Measurements from ENCODE around the gene SAMD4B.

- no peak for TF ChIP-seq CTCF (IDR thresholded peaks at IDR 0.05; ENCODE audit: control extremely low read depth in 1 of 3, insufficient read depth in 1 of 3, low read depth in 1 of 3, low read length in 3 of 3)
- TF ChIP-seq HDAC2 (IDR thresholded peaks at IDR 0.05; ENCODE audit: borderline replicate concordance in 1 of 2, low read depth in 2 of 2, low read length in 2 of 2) = no peak
- TF ChIP-seq EZH2 (IDR thresholded peaks at IDR 0.05; ENCODE audit: low read depth, low read length, severe bottlenecking) = no peak
- TF ChIP-seq NRF1 (IDR thresholded peaks at IDR 0.05; ENCODE audit: low read depth, low read length) = no peak
- no peak for TF ChIP-seq RFX5 (IDR thresholded peaks at IDR 0.05; ENCODE audit: borderline replicate concordance, low read depth, low read length)
- no peak for TF ChIP-seq SIN3A (conservative IDR thresholded peaks at IDR 0.05 in 1 of 2, IDR thresholded peaks at IDR 0.05 in 1 of 2; ENCODE audit: low read depth in 1 of 2, low read length in 2 of 2)
- no peak for TF ChIP-seq JUND (IDR thresholded peaks at IDR 0.05; ENCODE audit: low read length)
- no peak for TF ChIP-seq CHD1 (IDR thresholded peaks at IDR 0.05; ENCODE audit: low read depth, low read length)
- no peak for TF ChIP-seq POLR2AphosphoS5 (IDR thresholded peaks at IDR 0.05; ENCODE audit: low read depth, low read length)
- TF ChIP-seq POLR2A (IDR thresholded peaks at IDR 0.05; ENCODE audit: control extremely low read depth in 1 of 2, low read depth in 2 of 2, low read length in 2 of 2) = no peak
- no peak for TF ChIP-seq ATF3 (IDR thresholded peaks at IDR 0.05; ENCODE audit: insufficient read depth, low read depth, low read length)
- TF ChIP-seq RAD21 (IDR thresholded peaks at IDR 0.05 in 1 of 2, conservative IDR thresholded peaks at IDR 0.05 in 1 of 2; ENCODE audit: low read depth in 2 of 2, low read length in 2 of 2) = no peak
These were observed 30.0 kb downstream of the SAMD4B start for GRCh38 chr19:39372047-39372802.

Measured in H1 (cell line).